ENCODE data around the gene PLA2R1.

DNA sequence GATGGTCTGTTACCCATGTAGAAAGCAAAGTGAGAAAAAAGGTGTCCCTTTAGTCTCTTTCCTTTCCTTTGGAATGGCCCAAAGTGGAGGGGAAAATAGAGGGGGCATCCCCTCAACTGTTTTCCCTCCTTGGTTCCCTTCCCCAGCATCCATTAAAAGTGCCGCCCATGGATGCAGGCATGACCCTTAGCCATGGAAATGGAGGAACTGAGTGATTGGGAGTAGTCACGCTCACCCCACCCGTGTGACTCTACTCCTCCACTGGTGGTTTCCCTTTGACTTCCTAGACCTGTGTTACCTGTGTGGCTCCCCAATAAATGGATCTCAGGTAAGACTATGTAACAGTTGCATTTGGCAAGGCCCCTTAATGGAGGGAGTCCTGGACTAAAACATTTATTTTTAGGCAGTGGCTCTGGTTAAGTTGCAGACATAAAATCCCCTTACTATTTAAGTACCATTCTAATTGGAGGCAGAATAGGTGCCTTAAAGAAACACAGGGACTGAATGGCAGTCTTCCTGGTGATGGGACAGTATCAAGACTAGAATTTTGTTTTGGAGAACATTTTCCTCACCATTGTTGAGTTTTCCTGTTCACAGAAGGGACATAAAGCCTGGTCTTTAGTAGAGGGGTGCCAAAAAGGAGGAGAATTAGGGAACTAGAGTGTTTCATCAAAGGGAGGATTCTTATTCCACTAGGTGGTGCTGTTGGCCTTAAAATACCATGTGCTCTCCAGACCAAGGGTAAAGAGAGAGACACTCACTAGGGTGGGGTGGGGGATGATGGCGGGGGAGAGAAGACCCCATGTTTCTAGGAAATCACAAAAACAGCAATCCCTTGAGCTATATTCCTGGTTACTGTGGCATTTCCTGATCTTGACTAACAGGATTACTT, 25.7 kb upstream of the PLA2R1 start:
- TF ChIP-seq, protein P1, sequence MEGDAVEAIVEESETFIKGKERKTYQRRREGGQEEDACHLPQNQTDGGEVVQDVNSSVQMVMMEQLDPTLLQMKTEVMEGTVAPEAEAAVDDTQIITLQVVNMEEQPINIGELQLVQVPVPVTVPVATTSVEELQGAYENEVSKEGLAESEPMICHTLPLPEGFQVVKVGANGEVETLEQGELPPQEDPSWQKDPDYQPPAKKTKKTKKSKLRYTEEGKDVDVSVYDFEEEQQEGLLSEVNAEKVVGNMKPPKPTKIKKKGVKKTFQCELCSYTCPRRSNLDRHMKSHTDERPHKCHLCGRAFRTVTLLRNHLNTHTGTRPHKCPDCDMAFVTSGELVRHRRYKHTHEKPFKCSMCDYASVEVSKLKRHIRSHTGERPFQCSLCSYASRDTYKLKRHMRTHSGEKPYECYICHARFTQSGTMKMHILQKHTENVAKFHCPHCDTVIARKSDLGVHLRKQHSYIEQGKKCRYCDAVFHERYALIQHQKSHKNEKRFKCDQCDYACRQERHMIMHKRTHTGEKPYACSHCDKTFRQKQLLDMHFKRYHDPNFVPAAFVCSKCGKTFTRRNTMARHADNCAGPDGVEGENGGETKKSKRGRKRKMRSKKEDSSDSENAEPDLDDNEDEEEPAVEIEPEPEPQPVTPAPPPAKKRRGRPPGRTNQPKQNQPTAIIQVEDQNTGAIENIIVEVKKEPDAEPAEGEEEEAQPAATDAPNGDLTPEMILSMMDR (IDR thresholded peaks at IDR 0.05): no peak
- no peak for TF ChIP-seq POLR2A (IDR thresholded peaks at IDR 0.05)

All from lower leg skin (tissue), 3 donors.